Stimulated activated CD8-positive, alpha-beta memory T cell treated with anti-CD3 and anti-CD28 coated beads, Interleukin-4, amount 100 ng/mL, for 24 hours (primary cell): Measurements from ENCODE around the gene RD3L.

Experiments used
- DNase-seq: peaks from one replicate; pipeline ENCODE4 v3.0.0-alpha.2; 2020; ENCODE audit warnings: low read depth

Gene RD3L

DNA sequence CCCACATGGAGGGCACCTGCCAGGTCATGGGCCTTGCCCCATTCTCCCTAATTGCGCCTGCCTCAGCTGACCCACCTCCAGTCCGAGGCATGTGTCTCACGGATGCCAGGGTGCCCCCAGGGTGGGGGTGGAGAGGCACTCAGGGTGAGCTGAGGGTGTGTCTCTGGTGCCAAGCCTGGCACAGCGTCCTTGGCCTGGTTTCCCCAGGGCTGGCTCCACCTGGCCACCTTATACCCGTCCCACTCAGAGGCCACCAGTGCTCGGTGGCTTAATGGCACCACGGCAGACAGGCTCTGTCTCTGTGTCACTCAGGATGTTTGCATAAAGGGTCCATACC, 47.6 kb downstream of the RD3L start:
- no peak for DNase-seq

GRCh38 chr14:103894034-103894722, 48.2 kb downstream of the RD3L start:
- DNase-seq: no peak

GRCh38 chr14:103892247-103892646, 50.1 kb downstream of the RD3L start:
- no peak for DNase-seq

DNA sequence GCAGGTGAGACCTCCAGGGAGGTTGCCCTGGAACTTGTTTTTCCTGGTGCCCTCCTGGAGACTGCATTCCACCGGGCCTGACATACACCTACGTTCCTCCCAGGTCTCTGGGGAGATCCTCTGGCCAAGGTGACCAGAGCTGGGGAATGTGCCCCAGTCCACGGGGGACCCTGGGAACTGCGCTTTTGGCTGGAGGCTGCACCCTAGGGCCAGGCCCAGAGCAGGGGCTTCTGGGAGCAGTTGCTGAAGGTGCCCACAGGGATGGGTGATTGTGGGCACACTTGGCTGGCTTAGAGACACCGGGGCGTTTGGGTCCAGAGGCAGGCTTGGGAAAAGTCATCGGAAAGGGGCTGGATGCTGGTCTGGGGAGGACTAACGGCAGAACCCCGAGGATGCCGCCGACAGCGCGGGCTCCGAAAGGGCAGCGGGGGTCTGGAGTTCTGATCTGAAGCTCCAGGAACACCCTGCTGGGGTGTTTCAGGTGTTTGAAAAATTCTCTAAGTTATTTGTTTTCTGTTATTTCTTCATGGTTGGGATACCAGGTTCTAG, 50.6 kb downstream of the RD3L start:
- DNase-seq: no peak

GRCh38 chr14:103890821-103891666, 51.3 kb downstream of the RD3L start:
- DNase-seq: no peak
